ENCODE data around the gene TRPM4.
"Not testable (repeated sequence)": the region's sequence is repeated elsewhere in the genome, so short reads cannot be mapped to it uniquely, and the experiment has no call there.

Gene TRPM4

GRCh38 chr19:49152119-49152550, 5.5 kb upstream of the TRPM4 start:
- no peak for DNase-seq

GRCh38 chr19:49153167-49153809, 4.3 kb upstream of the TRPM4 start:
- DNase-seq, result no peak

- no peak for DNase-seq
Observed at GRCh38 chr19:49154279-49154678, 3.3 kb upstream of the TRPM4 start.

GRCh38 chr19:49155005-49155819, 2.4 kb upstream of the TRPM4 start, which contains the start of gene HRC:
HRC (minus strand) TSS chr19:49155396; CDS start chr19:49155237, 159 bp downstream.
- no peak for DNase-seq

GRCh38 chr19:49155820-49156346, 1.7 kb upstream of the TRPM4 start:
- DNase-seq, result no peak

- DNase-seq, result no peak
Observed at GRCh38 chr19:49160450-49161189, 3.0 kb downstream of the TRPM4 start.

- no peak for DNase-seq
Observed at GRCh38 chr19:49161987-49162386, 4.4 kb downstream of the TRPM4 start.

- no peak for DNase-seq
Observed at GRCh38 chr19:49165111-49165750, 7.6 kb downstream of the TRPM4 start.

GRCh38 chr19:49165865-49166301, 8.3 kb downstream of the TRPM4 start:
- no peak for DNase-seq

GRCh38 chr19:49167857-49168409, 10.3 kb downstream of the TRPM4 start:
- no peak for DNase-seq

- DNase-seq, result no peak
Observed at GRCh38 chr19:49168421-49168820, 10.8 kb downstream of the TRPM4 start.

- no peak for DNase-seq
Observed at GRCh38 chr19:49173198-49173597, 15.6 kb downstream of the TRPM4 start.

GRCh38 chr19:49180659-49181058, 23.1 kb downstream of the TRPM4 start:
- DNase-seq, result no peak

- DNase-seq, result not testable (repeated sequence)
Observed at GRCh38 chr19:49182010-49182847, 24.6 kb downstream of the TRPM4 start.

- no peak for DNase-seq
Observed at GRCh38 chr19:49182848-49183375, 25.3 kb downstream of the TRPM4 start.

- DNase-seq, result no peak
Observed at GRCh38 chr19:49186108-49186507, 28.5 kb downstream of the TRPM4 start.

GRCh38 chr19:49188626-49189200, 31.1 kb downstream of the TRPM4 start:
- no peak for DNase-seq

- DNase-seq, result no peak
Observed at GRCh38 chr19:49189259-49189658, 31.7 kb downstream of the TRPM4 start.

- DNase-seq, result no peak
Observed at GRCh38 chr19:49190781-49191180, 33.2 kb downstream of the TRPM4 start.

GRCh38 chr19:49193822-49194394, 36.3 kb downstream of the TRPM4 start:
- DNase-seq, result no peak
